HFF-Myc (cell line): ENCODE data around the gene ELAVL4.

Source experiments
- DNase-seq: peaks from one replicate; pipeline ENCODE4 v3.0.0-alpha.2; 2011; ENCODE audit warnings: low read depth; ENCODE audit errors: extremely low read depth
- H3K4me3 ChIP-seq: replicated peaks from 2 replicates; pipeline ENCODE4 v1.5.1; 2011; ENCODE audit warnings: low read depth, mild to moderate bottlenecking, control low read depth, low read length
- CTCF ChIP-seq: IDR thresholded peaks from 2 replicates; pipeline ENCODE4 v1.5.1; 2012; ENCODE audit warnings: mild to moderate bottlenecking, low read depth, low read length, control low read depth; ENCODE audit errors: missing control alignments

The ELAVL4 gene

GRCh38 chr1:50111503-50111902, 2.8 kb downstream of the ELAVL4 start:
- no peak overlapping the region for H3K4me3 ChIP-seq
- no peak for DNase-seq
- TF ChIP-seq CTCF = no peak

GRCh38 chr1:50112193-50112592, 3.5 kb downstream of the ELAVL4 start:
- TF ChIP-seq CTCF = no peak
- no peak for DNase-seq
- no peak overlapping the region for H3K4me3 ChIP-seq

GRCh38 chr1:50123071-50123470, 14.4 kb downstream of the ELAVL4 start:
- H3K4me3 ChIP-seq = no peak overlapping the region
- TF ChIP-seq CTCF = no peak
- DNase-seq = no peak

- TF ChIP-seq CTCF = no peak
- H3K4me3 ChIP-seq = no peak overlapping the region
- no peak for DNase-seq
Measured at GRCh38 chr1:50126927-50127715, 18.4 kb downstream of the ELAVL4 start.

GRCh38 chr1:50129201-50129600, 20.5 kb downstream of the ELAVL4 start:
- DNase-seq = no peak
- no peak for TF ChIP-seq CTCF
- no peak overlapping the region for H3K4me3 ChIP-seq

- DNase-seq = no peak
- no peak for TF ChIP-seq CTCF
- no peak overlapping the region for H3K4me3 ChIP-seq
Measured at GRCh38 chr1:50132347-50132894, 23.7 kb downstream of the ELAVL4 start.
